Neural progenitor cell (in vitro differentiated cells): ENCODE data around the gene PRSS33. TPM values are rescaled to one million over a fixed set of nuclear protein-coding genes. Genes with fewer than 3 reads are reported as not detected.

Experiments
- DNase-seq: peaks from one replicate; pipeline ENCODE4 v3.0.0-alpha.2; 2016; ENCODE audit warnings: low spot score
- H2AFZ ChIP-seq: fragments of 200-600 bp; sonication (generic); replicated peaks from 2 replicates; pipeline ENCODE4 v1.6.1; 2016; ENCODE audit warnings: antibody characterized with exemption
- H3F3A ChIP-seq: fragments of 200-600 bp; sonication (generic); 2 replicates; pipeline ENCODE4 v1.6.1; 2016; ENCODE audit warnings: antibody characterized with exemption, low read depth
- H3K27ac ChIP-seq: fragments of 200-600 bp; sonication (generic); 2 replicates; pipeline ENCODE4 v1.5.1; 2016; ENCODE audit warnings: mild to moderate bottlenecking
- H3K27me3 ChIP-seq: fragments of 200-600 bp; sonication (generic); 2 replicates; pipeline ENCODE4 v1.6.1; 2016; ENCODE audit warnings: mild to moderate bottlenecking, moderate library complexity
- H3K36me3 ChIP-seq: fragments of 200-600 bp; sonication (generic); 2 replicates; pipeline ENCODE4 v1.5.1; 2016
- H3K4me1 ChIP-seq: fragments of 200-600 bp; sonication (generic); 2 replicates; pipeline ENCODE4 v1.6.1; 2016; ENCODE audit warnings: mixed run types
- H3K4me2 ChIP-seq: fragments of 200-600 bp; sonication (generic); 2 replicates; pipeline ENCODE4 v1.6.1; 2016
- H3K4me3 ChIP-seq: fragments of 200-600 bp; sonication (generic); 2 replicates; pipeline ENCODE4 v1.5.1; 2016
- H3K79me2 ChIP-seq: fragments of 200-600 bp; sonication (generic); 2 replicates; pipeline ENCODE4 v1.6.1; 2016; ENCODE audit warnings: low read depth
- H3K9ac ChIP-seq: fragments of 200-600 bp; sonication (generic); 2 replicates; pipeline ENCODE4 v1.6.1; 2016
- H3K9me3 ChIP-seq: fragments of 200-600 bp; sonication (generic); 2 replicates; pipeline ENCODE4 v1.5.1; 2016; ENCODE audit warnings: low read depth
- H4K20me1 ChIP-seq: fragments of 200-600 bp; sonication (generic); 2 replicates; pipeline ENCODE4 v1.6.1; 2016; ENCODE audit warnings: low read depth
- H3K27ac Mint-ChIP-seq: 3 replicates; pipeline ENCODE4 v1.8.0; 2021; ENCODE audit warnings: mixed read lengths
- H3K27me3 Mint-ChIP-seq: 2 replicates; pipeline ENCODE4 v1.8.0; 2022; ENCODE audit warnings: low read depth, mild to moderate bottlenecking, inconsistent platforms, moderate library complexity, mixed read lengths; ENCODE audit not compliant: insufficient read depth
- H3K36me3 Mint-ChIP-seq: 3 replicates; pipeline ENCODE4 v1.8.0; 2021; ENCODE audit warnings: mixed read lengths
- H3K4me1 Mint-ChIP-seq: 3 replicates; pipeline ENCODE4 v1.8.0; 2021; ENCODE audit warnings: mixed read lengths
- H3K4me3 Mint-ChIP-seq: 3 replicates; pipeline ENCODE4 v1.8.0; 2021; ENCODE audit warnings: mild to moderate bottlenecking, moderate library complexity, mixed read lengths
- H3K9me3 Mint-ChIP-seq: 3 replicates; pipeline ENCODE4 v1.8.0; 2020; ENCODE audit warnings: mixed read lengths
- CTCF ChIP-seq: fragments of 200-600 bp; sonication (generic); IDR thresholded peaks from 2 replicates; pipeline ENCODE4 v1.5.1; 2017; ENCODE audit warnings: antibody characterized with exemption, mild to moderate bottlenecking
- EZH2 ChIP-seq: fragments of 200-600 bp; sonication (generic); IDR thresholded peaks from 2 replicates; pipeline ENCODE4 v1.6.1; 2017; ENCODE audit warnings: antibody characterized with exemption, mild to moderate bottlenecking, moderate library complexity
- EZH2phosphoT487 ChIP-seq: fragments of 200-600 bp; sonication (generic); IDR thresholded peaks from 2 replicates; pipeline ENCODE4 v1.6.1; 2017; ENCODE audit warnings: antibody characterized with exemption
- total RNA-seq: library from RNA; depleted of rRNA; stranded (reverse); fragments of >200 nt; gene quantifications from 2 replicates; pipeline ENCODE4 v1.2.3, GENCODE V29; 2015; ENCODE audit warnings: low replicate concordance

PRSS33 gene
- total RNA-seq, 1 donor from 2014 or later: 0.73 TPM

GRCh38 chr16:2820836-2821486, 33.6 kb upstream of the PRSS33 start:
- H3K4me1 ChIP-seq: peaks cover 5% of the 10 kb centered on the region
- no peaks in the 10 kb centered on the region for H3K9me3 ChIP-seq
- H3K4me2 ChIP-seq: no peak overlapping the region
- H3K79me2 ChIP-seq: no peaks in the 10 kb centered on the region
- H3K27me3 ChIP-seq: no peaks in the 10 kb centered on the region
- H3K9ac ChIP-seq: no peak overlapping the region
- no peaks in the 10 kb centered on the region for H3K36me3 ChIP-seq
- no peak for TF ChIP-seq CTCF
- no peak for TF ChIP-seq EZH2
- no peaks in the 10 kb centered on the region for H3F3A ChIP-seq
- Mint-ChIP-seq H3K27me3 (peaks cover 5% of the 10 kb centered on the region), H3K27ac (no peak overlapping the region), H3K4me1 (no peaks in the 10 kb centered on the region), H3K36me3 (no peaks in the 10 kb centered on the region), H3K4me3 (no peak overlapping the region), H3K9me3 (no peaks in the 10 kb centered on the region)
- no peak for DNase-seq
- no peaks in the 10 kb centered on the region for H4K20me1 ChIP-seq
- no peak overlapping the region for H3K4me3 ChIP-seq
- H2AFZ ChIP-seq: no peak overlapping the region
- no peak overlapping the region for H3K27ac ChIP-seq

- Histone ChIP-seq H3K4me2 (no peak overlapping the region), H3K4me1 (peaks cover 5% of the 10 kb centered on the region), H3K4me3 (no peak overlapping the region), H3F3A (no peaks in the 10 kb centered on the region), H3K27ac (no peak overlapping the region), H2AFZ (no peak overlapping the region), H3K9me3 (no peaks in the 10 kb centered on the region), H3K9ac (peak overlapping the region; percentile 4), H4K20me1 (no peaks in the 10 kb centered on the region), H3K79me2 (no peaks in the 10 kb centered on the region), H3K27me3 (no peaks in the 10 kb centered on the region), H3K36me3 (no peaks in the 10 kb centered on the region)
- Mint-ChIP-seq H3K27ac (no peak overlapping the region), H3K4me3 (no peak overlapping the region), H3K27me3 (peaks cover 7% of the 10 kb centered on the region), H3K4me1 (peaks cover 6% of the 10 kb centered on the region), H3K36me3 (no peaks in the 10 kb centered on the region), H3K9me3 (no peaks in the 10 kb centered on the region)
- TF ChIP-seq EZH2: no peak
- no peak for TF ChIP-seq CTCF
- TF ChIP-seq EZH2phosphoT487: no peak
- peak; percentile 42 for DNase-seq
These were observed 32.8 kb upstream of the PRSS33 start for GRCh38 chr16:2819939-2820835.

- Mint-ChIP-seq H3K27me3 (peaks cover 7% of the 10 kb centered on the region), H3K36me3 (no peaks in the 10 kb centered on the region), H3K4me3 (no peak overlapping the region), H3K4me1 (peaks cover 6% of the 10 kb centered on the region), H3K27ac (no peak overlapping the region), H3K9me3 (no peaks in the 10 kb centered on the region)
- H3K79me2 ChIP-seq: no peaks in the 10 kb centered on the region
- peaks cover 5% of the 10 kb centered on the region for H3K4me1 ChIP-seq
- DNase-seq: no peak
- H3K27me3 ChIP-seq: no peaks in the 10 kb centered on the region
- no peaks in the 10 kb centered on the region for H4K20me1 ChIP-seq
- H3K9me3 ChIP-seq: no peaks in the 10 kb centered on the region
- no peak overlapping the region for H3K4me3 ChIP-seq
- no peaks in the 10 kb centered on the region for H3F3A ChIP-seq
- H2AFZ ChIP-seq: no peak overlapping the region
- H3K27ac ChIP-seq: no peak overlapping the region
- H3K9ac ChIP-seq: no peak overlapping the region
- TF ChIP-seq EZH2 (no peak), EZH2phosphoT487 (no peak), CTCF (no peak)
- H3K36me3 ChIP-seq: no peaks in the 10 kb centered on the region
- no peak overlapping the region for H3K4me2 ChIP-seq
These were observed 32.0 kb upstream of the PRSS33 start for GRCh38 chr16:2819179-2819938.
